ENCODE measurements around the gene UBE3D.
"Not testable (repeated sequence)": the region's sequence is repeated elsewhere in the genome, so short reads cannot be mapped to it uniquely, and the experiment has no call there.

UBE3D gene

GRCh38 chr6:83053678-83054077, 12.0 kb downstream of the UBE3D start:
- DNase-seq (ENCODE audit: low spot score), result no peak

GRCh38 chr6:83051377-83052172, 14.1 kb downstream of the UBE3D start:
- DNase-seq (ENCODE audit: low spot score), result no peak

DNA sequence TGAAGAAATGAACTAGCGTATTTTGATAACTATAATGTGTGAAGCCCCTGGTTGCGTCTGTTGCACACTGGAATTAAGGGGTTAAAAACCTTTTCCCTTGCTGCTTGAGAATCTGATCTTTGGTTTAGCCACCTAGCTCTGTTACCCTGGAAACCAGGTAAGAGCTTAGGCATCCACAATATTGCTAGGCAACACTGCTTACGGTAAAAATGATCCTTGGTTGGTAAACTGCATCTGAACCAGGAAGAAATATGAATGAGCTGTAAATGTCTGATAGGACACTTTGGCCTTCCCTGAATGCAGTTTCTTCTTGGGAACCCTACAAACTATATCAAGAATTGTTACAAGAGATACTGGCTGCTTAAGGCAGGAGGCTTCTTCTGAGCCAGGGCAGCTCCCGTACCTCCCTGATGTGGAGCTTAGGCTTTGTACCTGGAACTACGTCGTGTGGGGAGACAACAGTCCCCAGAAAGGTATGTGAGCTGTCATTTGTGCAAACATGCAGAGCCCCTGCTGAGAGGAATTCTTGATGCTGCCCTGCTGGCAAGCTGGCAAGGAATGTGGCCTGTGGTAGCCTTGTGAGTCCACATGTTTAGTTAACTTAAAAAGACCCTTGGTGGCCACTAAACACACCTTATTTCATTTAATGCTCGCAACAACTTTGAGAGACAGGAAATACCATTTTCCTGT, 18.4 kb downstream of the UBE3D start:
- DNase-seq (ENCODE audit: low spot score), result no peak

GRCh38 chr6:83044091-83044768, 21.4 kb downstream of the UBE3D start:
- no peak for DNase-seq (ENCODE audit: low spot score)

- DNase-seq (ENCODE audit: low spot score), result no peak
Observed at GRCh38 chr6:83042467-83043053, 23.1 kb downstream of the UBE3D start.

GRCh38 chr6:83038246-83038645, 27.4 kb downstream of the UBE3D start:
- no peak for DNase-seq (ENCODE audit: low spot score)

DNA sequence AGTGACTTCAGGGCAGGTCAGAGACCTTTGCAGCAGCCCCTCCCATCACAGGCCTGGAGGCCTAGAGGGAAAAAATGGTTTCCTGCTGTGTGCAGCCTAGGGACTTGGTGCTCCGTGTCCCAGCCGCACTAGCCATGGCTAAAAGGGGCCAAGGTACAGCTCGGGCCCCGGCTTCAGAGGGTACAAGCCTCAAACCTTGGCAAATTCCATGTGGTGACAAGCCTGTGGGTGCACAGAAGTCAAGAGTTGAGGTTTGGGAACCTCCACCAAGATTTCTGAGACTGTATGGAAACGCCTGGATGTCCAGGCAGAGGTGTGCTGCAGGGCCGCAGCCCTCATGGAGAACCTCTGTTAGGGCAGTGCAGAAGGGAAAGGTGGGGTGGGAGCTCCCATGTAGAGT, 34.0 kb downstream of the UBE3D start:
- no peak for DNase-seq (ENCODE audit: low spot score)

GRCh38 chr6:83019741-83020140, 45.9 kb downstream of the UBE3D start:
- no peak for DNase-seq (ENCODE audit: low spot score)

DNA sequence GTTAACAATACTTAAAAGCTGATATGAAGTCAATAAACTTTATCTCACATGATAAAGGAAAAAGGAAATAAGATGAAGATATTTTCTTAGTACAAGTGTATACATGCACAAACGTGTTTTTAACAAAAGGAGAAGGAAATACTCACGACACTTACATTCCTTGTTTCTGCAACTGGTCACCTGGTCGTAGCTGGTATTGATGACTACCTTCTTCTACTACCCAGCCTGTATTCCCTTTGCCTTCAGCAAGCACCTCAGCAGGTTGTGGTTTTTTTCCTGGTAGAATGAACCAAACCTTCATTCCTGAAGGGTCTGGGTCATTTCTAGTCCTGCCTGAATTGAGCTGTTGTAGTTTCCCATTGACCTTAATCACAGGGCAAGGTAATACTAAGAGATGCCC, 54.5 kb downstream of the UBE3D start:
- not testable (repeated sequence) for DNase-seq (ENCODE audit: low spot score)

DNA sequence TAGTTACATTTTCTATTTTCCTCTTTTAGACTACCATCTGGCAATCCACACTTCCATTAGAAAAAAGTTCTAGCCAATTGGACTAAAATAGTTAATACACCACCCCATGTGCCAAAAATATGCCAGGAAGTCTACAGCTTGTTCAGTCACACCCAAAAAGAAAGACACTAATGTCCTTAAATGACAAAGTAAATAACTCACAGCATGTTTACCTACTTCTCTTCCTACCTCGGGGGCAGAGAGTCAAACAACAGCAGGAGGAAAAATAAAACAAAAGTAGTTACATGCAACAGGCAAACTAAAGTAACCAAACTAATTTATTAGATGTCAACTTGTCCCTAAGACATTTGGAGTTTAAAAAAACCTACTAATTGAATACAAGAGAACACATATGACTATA, 57.0 kb downstream of the UBE3D start:
- DNase-seq (ENCODE audit: low spot score), result no peak

DNA sequence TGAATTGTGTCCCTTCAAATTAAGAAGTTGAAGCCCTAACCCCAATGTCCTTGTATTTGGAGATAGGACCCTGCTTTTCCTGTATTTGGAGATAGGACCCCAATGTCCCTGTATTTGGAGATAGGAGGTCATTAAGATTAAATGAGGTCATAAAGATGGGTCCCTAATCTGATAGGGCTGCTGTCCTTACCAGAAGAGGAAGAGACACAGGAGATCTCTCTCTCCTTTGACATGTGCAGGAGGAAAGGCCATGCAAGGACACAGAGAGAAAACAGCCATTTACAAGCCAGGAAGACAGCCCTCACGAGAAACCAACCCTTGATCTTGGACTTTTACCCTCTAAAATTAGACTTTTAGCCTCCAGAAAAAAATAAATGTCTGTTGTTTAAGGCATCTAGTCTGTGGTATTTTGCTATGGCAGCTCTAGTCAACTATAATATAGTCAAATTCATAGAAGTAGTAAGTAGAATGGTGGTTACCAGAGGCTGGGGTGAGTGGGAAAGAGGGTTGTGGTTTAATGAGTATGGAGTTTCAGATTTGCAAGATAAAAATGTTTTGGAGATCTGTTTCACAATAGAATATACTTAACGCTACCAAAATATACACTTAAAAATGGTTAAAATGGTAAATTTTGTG, 59.3 kb downstream of the UBE3D start:
- no peak for DNase-seq (ENCODE audit: low spot score)

DNA sequence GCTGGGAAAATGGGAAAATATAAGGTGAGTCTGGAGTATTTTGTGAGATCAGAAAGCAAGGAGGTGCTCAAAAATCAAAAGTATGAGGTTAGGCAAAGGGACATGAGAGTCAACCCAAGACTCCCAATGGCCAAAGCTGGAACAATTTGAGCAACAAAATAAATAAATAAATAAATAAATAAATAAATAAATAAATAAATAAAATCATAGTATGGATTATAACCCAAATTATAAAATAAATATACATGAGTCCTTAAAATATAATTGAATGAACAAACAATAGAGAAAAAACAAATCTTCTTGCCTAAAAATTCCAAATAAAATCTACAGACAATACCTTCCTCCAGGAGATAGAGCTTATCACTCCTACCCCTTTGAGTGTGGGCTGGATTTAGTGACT, 69.5 kb downstream of the UBE3D start:
- no peak for DNase-seq (ENCODE audit: low spot score)

DNA sequence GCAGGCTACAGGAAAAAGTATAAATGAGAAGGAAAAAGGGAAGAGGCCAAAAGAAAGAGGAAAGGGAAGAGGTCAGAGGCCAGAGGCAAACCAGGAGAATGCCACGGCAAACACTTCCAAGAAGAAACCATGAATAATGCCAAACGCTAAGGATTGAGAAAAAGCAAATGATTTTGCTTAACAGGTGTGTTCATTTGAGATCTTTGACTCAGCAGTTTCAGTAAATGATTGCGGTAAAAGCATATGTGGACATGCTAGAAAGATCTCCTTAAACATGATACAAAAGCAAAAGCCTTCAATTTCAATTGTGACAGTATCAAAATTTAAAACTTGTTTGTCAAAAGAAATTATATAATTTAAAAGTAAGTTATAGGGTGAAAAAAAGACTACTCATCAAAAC, 70.6 kb downstream of the UBE3D start:
- no peak for DNase-seq (ENCODE audit: low spot score)

GRCh38 chr6:82989736-82990290, 75.8 kb downstream of the UBE3D start:
- DNase-seq (ENCODE audit: low spot score), result no peak

DNA sequence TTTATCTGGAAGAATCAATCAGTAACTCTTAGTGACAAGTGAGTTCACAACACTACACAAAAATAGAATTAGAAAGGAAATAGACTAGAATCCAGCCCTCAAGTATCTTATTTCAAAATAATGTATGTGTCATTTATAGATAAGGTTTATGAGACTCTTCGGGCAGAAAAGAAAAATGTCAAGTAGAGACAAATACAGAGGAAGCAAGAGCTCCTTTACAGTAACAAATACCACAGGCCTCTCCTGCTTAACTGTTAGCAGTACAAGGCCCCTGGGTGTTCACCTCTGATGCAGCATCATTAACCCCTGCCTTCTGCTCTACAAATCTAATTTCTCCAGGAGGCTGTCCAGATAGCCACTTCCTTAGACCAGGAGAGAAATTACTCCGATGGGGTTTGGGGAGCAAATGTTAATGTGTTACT, 76.7 kb downstream of the UBE3D start:
- DNase-seq (ENCODE audit: low spot score), result no peak

DNA sequence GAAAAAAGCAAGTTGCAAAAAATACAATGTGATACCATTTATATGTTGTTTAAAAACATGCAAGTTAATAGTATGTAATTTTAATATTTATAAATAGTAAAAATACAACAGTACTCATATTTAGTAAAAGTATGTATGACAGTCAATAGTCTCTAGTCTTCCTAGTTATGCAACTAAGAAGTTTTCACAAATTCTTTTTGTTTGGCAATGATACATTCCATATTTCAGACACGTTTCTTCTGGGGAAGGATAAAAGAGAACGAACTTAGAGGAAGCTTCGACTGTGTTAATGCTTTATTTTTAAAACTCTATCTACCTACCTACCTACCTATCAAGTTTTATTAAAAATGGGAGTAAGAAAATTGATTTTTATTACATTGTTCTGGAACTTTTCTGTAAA, 77.7 kb downstream of the UBE3D start:
- no peak for DNase-seq (ENCODE audit: low spot score)

DNA sequence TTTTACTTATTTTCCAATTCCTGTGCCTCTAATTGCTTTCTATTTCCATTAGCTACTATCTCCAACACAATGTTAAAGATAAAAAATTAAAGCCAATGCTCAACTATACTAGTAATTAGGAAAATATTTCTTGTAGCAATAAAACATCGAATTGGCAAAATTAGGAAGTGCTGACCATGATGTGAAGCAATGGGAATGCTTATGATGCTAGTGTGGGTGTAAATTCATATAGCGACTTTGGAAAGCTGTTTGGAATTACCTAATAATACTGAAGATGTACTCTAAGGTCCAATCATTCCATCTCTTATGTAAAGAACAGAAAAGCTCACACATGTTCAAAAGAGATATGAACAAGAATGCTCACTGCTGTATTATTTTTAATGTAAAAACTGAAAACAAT, 78.2 kb downstream of the UBE3D start:
- no peak for DNase-seq (ENCODE audit: low spot score)

GRCh38 chr6:82984720-82985119, 80.9 kb downstream of the UBE3D start:
- no peak for DNase-seq (ENCODE audit: low spot score)

DNA sequence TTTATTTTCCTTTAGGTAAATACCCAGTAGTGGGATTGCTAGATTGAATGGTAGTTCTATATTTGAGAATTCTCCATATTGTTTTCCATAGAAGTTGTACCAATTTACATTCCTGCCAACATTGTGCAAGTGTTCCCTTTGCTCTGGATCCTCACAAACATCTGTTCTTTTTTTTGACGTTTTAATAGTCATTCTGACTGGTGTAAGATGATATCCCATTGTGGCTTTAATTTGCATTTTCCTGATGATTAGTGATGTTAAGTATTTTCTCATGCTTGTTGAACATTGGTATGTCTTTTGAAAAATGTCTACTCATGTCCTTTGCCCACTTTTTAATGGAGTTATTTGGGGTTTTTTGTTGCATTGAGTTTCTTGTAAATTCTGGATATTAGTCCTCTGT, 85.6 kb downstream of the UBE3D start:
- no peak for DNase-seq (ENCODE audit: low spot score)

GRCh38 chr6:82979657-82980056, 86.0 kb downstream of the UBE3D start:
- no peak for DNase-seq (ENCODE audit: low spot score)

DNA sequence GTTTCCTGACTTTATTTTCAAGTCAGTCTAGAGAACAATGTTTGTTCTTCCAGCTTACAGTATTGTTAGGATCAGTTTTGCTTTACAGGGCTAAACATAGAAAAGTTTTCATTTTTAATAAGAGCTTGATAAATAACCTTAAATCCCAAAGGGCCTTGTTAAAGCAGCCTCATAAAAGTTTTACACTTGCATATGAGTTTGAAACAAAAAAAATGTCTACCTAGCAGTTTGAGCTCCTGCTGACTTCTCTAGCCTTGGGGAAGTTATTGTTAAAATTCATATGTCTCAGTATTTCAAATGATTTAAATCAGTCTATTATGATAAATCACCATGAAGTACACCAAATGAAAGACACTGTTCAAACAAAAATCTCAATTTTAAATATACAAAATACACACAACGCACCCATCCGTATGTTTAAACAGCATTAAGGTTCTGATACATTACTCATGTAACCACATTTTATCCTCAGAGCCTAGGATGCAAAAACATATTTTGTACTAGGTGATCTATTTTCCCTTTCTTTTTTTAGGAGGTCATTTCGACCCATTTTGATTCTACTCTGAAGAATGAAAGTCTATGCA, 87.2 kb downstream of the UBE3D start:
- no peak for DNase-seq (ENCODE audit: low spot score)

DNA sequence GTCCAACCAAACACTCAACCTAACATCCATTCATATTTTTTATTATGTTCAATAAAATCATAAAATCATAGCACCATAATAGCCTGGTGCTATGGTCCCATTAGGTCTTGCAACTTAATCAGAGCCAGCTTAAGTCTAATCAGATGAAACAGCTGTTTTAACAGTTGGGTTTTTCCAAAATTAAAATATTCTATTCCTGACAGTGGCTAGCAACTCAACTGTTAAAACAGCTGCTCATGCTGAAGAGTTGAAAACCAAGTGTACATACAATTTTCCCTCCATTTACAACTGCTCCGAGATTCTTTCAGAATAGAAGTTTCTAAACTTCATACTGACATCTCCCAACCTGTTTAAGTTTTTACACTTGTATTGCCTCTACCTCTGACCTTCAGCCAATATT, 89.5 kb downstream of the UBE3D start:
- no peak for DNase-seq (ENCODE audit: low spot score)

Measured in COLO829 (cell line).